HEK293 (cell line): ENCODE results near the gene CNNM1.
A peak's percentile ranks its signal among the peaks of the same experiment; 100 is the strongest.

Source experiments
- BCL11B ChIP-seq: fragments of 450-650 bp; formaldehyde crosslinking; IDR thresholded peaks from 2 replicates; pipeline ENCODE4 v1.5.1; 2016; ENCODE audit warnings: low read depth, missing biosample characterization, missing genetic modification characterization
- FEZF1 ChIP-seq: fragments of 450-650 bp; formaldehyde crosslinking; IDR thresholded peaks from 2 replicates; pipeline ENCODE4 v1.5.1; 2016; ENCODE audit warnings: missing biosample characterization, missing genetic modification characterization
- HOXA7 ChIP-seq: sonication (generic); formaldehyde crosslinking; IDR thresholded peaks from 2 replicates; pipeline ENCODE4 v1.8.1; 2022; ENCODE audit warnings: missing genetic modification reagents, borderline replicate concordance
- PRDM2 ChIP-seq: fragments of 450-650 bp; formaldehyde crosslinking; IDR thresholded peaks from 2 replicates; pipeline ENCODE4 v1.5.1; 2016; ENCODE audit warnings: missing biosample characterization, missing genetic modification characterization, borderline replicate concordance
- SALL2 ChIP-seq: fragments of 450-650 bp; formaldehyde crosslinking; IDR thresholded peaks from 2 replicates; pipeline ENCODE4 v1.5.0; 2017; ENCODE audit warnings: missing biosample characterization, mild to moderate bottlenecking, missing genetic modification characterization, borderline replicate concordance
- ZBTB44 ChIP-seq: fragments of 450-650 bp; IDR thresholded peaks from 2 replicates; pipeline ENCODE4 v1.5.1; 2018; ENCODE audit warnings: missing biosample characterization, mild to moderate bottlenecking, missing genetic modification characterization
- ZBTB49 ChIP-seq: fragments of 450-650 bp; formaldehyde crosslinking; IDR thresholded peaks from 2 replicates; pipeline ENCODE4 v1.5.1; 2016; ENCODE audit warnings: missing biosample characterization, missing genetic modification characterization, low read depth
- ZFHX2 ChIP-seq: fragments of 450-650 bp; formaldehyde crosslinking; conservative IDR thresholded peaks from 2 replicates; pipeline ENCODE4 v1.5.1; 2016; ENCODE audit warnings: missing biosample characterization, missing genetic modification characterization
- ZFP41 ChIP-seq: fragments of 450-650 bp; formaldehyde crosslinking; IDR thresholded peaks from 2 replicates; pipeline ENCODE4 v1.5.1; 2016; ENCODE audit warnings: missing biosample characterization, missing genetic modification characterization, borderline replicate concordance
- ZIC2 ChIP-seq: fragments of 450-650 bp; formaldehyde crosslinking; IDR thresholded peaks from 2 replicates; pipeline ENCODE4 v1.5.1; 2016; ENCODE audit warnings: missing biosample characterization, missing genetic modification characterization
- ZNF112 ChIP-seq: fragments of 450-650 bp; formaldehyde crosslinking; IDR thresholded peaks from 2 replicates; pipeline ENCODE4 v1.5.0; 2017; ENCODE audit warnings: missing biosample characterization, missing genetic modification characterization
- ZNF16 ChIP-seq: fragments of 450-650 bp; formaldehyde crosslinking; IDR thresholded peaks from 2 replicates; pipeline ENCODE4 v1.5.1; 2016; ENCODE audit warnings: low read depth, missing biosample characterization, missing genetic modification characterization
- ZNF24 ChIP-seq: fragments of 450-650 bp; formaldehyde crosslinking; IDR thresholded peaks from 2 replicates; pipeline ENCODE4 v1.5.1; 2016; ENCODE audit warnings: missing biosample characterization, missing genetic modification characterization
- ZNF248 ChIP-seq: fragments of 450-650 bp; formaldehyde crosslinking; IDR thresholded peaks from 2 replicates; pipeline ENCODE4 v1.5.1; 2017; ENCODE audit warnings: missing biosample characterization, missing genetic modification characterization
- ZNF280D ChIP-seq: fragments of 450-650 bp; formaldehyde crosslinking; IDR thresholded peaks from 2 replicates; pipeline ENCODE4 v1.5.1; 2016; ENCODE audit warnings: missing biosample characterization, missing genetic modification characterization
- ZNF302 ChIP-seq: fragments of 450-650 bp; formaldehyde crosslinking; IDR thresholded peaks from 2 replicates; pipeline ENCODE4 v1.5.1; 2016; ENCODE audit warnings: missing biosample characterization, missing genetic modification characterization, low read depth
- ZNF341 ChIP-seq: fragments of 450-650 bp; formaldehyde crosslinking; IDR thresholded peaks from 2 replicates; pipeline ENCODE4; 2016; ENCODE audit warnings: low read depth, missing biosample characterization, missing genetic modification characterization
- ZNF391 ChIP-seq: fragments of 450-650 bp; formaldehyde crosslinking; IDR thresholded peaks from 2 replicates; pipeline ENCODE4 v1.5.1; 2016; ENCODE audit warnings: low read depth, missing biosample characterization, missing genetic modification characterization, borderline replicate concordance
- ZNF48 ChIP-seq: fragments of 450-650 bp; formaldehyde crosslinking; IDR thresholded peaks from 2 replicates; pipeline ENCODE4 v1.5.1; 2016; ENCODE audit warnings: missing biosample characterization, missing genetic modification characterization
- ZNF501 ChIP-seq: fragments of 450-650 bp; formaldehyde crosslinking; IDR thresholded peaks from 2 replicates; pipeline ENCODE4 v1.5.1; 2016; ENCODE audit warnings: missing biosample characterization, missing genetic modification characterization
- ZNF514 ChIP-seq: fragments of 450-650 bp; formaldehyde crosslinking; IDR thresholded peaks from 2 replicates; pipeline ENCODE4 v1.5.1; 2016; ENCODE audit warnings: missing biosample characterization, missing genetic modification characterization
- ZNF544 ChIP-seq: fragments of 450-650 bp; formaldehyde crosslinking; IDR thresholded peaks from 2 replicates; pipeline ENCODE4 v1.5.0; 2017; ENCODE audit warnings: missing biosample characterization, missing genetic modification characterization
- ZNF658 ChIP-seq: fragments of 450-650 bp; formaldehyde crosslinking; IDR thresholded peaks from 2 replicates; pipeline ENCODE4; 2016; ENCODE audit warnings: missing biosample characterization, missing genetic modification characterization
- ZNF670 ChIP-seq: fragments of 450-650 bp; formaldehyde crosslinking; IDR thresholded peaks from 2 replicates; pipeline ENCODE4 v1.5.1; 2016; ENCODE audit warnings: missing biosample characterization, missing genetic modification characterization, low read depth
- ZNF776 ChIP-seq: fragments of 450-650 bp; formaldehyde crosslinking; IDR thresholded peaks from 2 replicates; pipeline ENCODE4 v1.5.0; 2017; ENCODE audit warnings: missing biosample characterization, missing genetic modification characterization, borderline replicate concordance
- ZNF830 ChIP-seq: fragments of 450-650 bp; IDR thresholded peaks from 2 replicates; pipeline ENCODE4 v1.5.0; 2018; ENCODE audit warnings: missing biosample characterization, missing genetic modification characterization, low read depth, mild to moderate bottlenecking, moderate library complexity
- ZSCAN30 ChIP-seq: fragments of 450-650 bp; IDR thresholded peaks from 2 replicates; pipeline ENCODE4 v1.5.1; 2018; ENCODE audit warnings: missing biosample characterization, mild to moderate bottlenecking, missing genetic modification characterization, moderate library complexity

CNNM1 gene

GRCh38 chr10:99330347-99330924, 1.3 kb downstream of the CNNM1 start (continued):
- TF ChIP-seq ZBTB49 (tag by site-specific recombination) (no peak), ZNF341 (tag by site-specific recombination) (no peak), ZNF248 (tag by site-specific recombination) (no peak), ZIC2 (tag by site-specific recombination) (peak; percentile 98), ZNF280D (no peak), ZNF544 (no peak), ZSCAN30 (tag by site-specific recombination) (no peak), ZBTB44 (tag by site-specific recombination) (no peak), ZFHX2 (tag by site-specific recombination) (no peak), BCL11B (peak; percentile 54; the same call in 1 of the 2 replicates), ZNF501 (peak; percentile 61), ZNF658 (tag by site-specific recombination) (no peak), ZNF670 (tag by site-specific recombination) (no peak), ZNF302 (no peak), ZNF48 (tag by site-specific recombination) (no peak), ZNF514 (tag by site-specific recombination) (no peak), ZNF391 (no peak), HOXA7 (no peak), ZNF112 (tag by site-specific recombination) (no peak), SALL2 (no peak), FEZF1 (tag by site-specific recombination) (peak; percentile 68), ZNF830 (tag by site-specific recombination) (no peak), ZNF24 (tag by site-specific recombination) (no peak), PRDM2 (no peak), ZNF16 (tag by site-specific recombination) (no peak), ZNF776 (tag by site-specific recombination) (no peak), ZFP41 (tag by site-specific recombination) (no peak)
